HG02798 (cell line): ENCODE data around the gene PAX8.
"Not testable (repeated sequence)": the region's sequence is repeated elsewhere in the genome, so short reads cannot be mapped to it uniquely, and the experiment has no call there.

Experiments
- ATAC-seq: cut with Tn5 transposase; IDR thresholded peaks from one replicate; pipeline ENCODE4 v1.9.1; 2021; ENCODE audit warnings: mild to moderate bottlenecking; ENCODE audit not compliant: unreplicated experiment, poor library complexity

The PAX8 gene

DNA sequence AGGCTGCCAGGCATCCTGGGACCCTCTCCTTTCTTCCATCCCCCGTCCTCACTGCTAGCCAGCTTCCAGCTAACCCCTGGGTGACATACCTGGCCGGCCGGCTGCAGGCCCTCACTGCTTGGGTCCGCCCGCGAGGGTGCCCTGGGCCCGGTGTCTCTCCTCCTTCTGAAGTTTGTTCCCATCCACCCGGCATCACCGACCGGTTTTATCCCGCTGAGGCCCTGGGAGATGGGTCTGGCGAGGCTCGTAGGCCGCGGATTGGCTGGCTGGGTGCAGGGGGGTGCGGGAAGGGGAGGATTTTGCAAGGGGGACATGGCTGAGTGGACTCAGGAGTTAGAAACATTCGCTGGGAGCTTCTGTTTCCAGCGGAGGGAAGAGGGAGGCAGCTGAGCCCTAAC lies at the start of gene PAX8:
PAX8 (minus strand) TSS at position 180 of the 398 bp plus-strand sequence. CDS start 527 bp downstream, outside the sequence.
- no peak for ATAC-seq

DNA sequence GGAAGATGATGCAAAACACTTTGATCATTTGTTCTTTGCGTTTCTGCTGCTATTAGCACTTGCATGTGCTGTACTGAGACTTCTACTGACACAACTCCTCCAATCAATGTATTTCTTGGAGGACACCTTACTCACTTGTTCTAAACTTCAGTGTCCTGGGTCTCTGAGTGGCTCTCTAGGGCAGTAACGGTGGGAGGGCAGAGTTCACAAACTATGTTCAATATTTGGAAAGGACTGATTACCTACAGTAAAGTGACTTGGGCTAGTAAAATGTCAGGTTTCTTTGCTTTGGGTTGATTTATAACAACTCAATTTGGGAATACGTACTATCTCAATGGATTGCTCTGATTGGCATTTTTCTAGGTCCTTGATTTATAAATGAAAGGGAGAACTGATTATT lies 49.3 kb upstream of the PAX8 start:
- ATAC-seq, result no peak

DNA sequence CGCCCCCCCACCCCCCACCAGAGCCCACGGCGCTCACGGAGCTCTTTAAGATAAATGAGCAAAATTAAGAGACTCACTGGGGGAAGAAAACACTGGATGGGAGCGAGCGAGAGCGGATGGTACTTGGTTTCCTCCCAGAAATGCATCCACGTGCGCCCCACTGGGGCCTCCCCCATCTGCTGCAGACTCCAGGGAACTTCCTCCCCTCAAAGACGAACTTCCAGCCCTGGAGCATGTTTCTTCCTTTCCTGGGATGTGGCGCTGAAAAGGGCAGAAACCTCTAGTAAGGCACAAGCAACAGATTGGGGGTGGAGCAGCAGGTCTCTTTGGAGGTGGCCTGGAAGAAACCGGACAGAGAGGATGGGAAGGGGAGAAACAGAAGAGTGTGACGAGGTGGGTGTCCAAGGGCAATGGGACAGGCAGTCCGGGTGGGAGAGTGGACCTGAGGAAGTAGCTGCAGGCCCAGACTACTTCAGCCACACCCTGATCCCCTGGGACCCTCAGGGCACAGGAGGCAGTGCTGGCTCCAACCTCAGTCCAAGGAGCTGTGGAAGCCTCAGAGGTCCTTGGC lies 46.5 kb upstream of the PAX8 start:
- ATAC-seq, result not testable (repeated sequence)

DNA sequence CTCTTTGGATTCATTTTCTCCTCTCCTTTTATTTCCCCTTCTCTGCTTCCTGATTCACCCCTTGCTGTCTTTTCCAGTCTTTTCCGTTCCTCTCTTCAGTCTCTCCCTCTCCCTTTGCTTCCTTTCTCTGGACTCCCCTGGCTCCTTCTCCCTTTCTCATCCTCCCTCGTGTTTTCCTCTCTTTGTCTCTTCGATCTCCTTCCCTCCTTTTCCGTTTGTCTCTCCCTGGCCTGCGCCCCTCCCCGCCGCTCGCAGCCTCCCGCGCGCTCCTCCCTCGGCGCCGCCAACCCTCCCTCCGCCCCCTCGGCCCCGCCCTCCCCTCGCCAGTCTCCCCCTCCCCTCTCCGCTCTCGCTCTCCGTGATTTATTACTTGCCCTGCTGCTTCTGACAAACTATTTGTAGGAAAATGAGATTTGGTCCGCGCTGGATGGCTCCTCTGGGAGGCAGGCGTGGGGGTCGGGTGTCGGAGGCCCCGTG lies 46.0 kb upstream of the PAX8 start:
- no peak for ATAC-seq

DNA sequence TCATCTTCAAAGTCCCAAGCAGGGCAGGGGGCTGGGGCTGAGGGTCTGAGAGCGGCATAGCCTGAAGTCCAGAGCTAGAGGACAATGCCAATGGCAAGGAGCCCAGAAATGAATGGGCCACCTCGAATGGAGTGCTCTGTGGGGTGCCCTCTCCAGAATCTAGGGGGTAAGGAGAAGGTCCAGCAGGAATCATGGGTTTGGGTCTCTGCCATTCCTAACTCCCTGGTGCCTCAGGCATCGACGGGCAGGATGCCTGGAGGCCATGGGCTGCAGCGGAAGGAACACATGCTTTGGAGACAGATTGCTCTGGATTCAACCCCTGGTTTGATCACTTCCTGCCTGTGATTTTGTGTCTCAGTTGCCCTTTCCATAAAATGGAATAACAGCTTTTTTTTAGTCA lies 44.4 kb upstream of the PAX8 start:
- ATAC-seq, result not testable (repeated sequence)

GRCh38 chr2:113320106-113320505 lies 41.4 kb upstream of the PAX8 start:
- ATAC-seq, result not testable (repeated sequence)

DNA sequence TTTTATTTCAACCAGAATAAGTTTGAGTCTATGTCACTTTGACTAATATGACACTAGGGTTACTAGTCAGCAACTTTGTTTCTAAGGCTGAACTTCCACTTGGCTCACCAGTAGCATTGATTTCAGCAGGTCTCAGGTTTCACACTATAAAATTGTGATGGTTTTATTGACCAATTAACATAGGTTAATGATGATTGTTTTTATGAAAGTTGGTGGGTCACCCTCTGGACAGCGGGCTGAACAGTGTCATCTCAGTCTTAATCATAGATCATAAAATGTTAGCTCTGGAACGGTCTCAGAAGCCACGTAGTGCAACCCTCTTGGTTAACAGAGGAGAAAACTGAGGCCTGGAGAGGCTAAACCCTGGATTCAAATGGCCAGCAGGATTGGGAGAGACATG lies 40.2 kb upstream of the PAX8 start:
- not testable (repeated sequence) for ATAC-seq

DNA sequence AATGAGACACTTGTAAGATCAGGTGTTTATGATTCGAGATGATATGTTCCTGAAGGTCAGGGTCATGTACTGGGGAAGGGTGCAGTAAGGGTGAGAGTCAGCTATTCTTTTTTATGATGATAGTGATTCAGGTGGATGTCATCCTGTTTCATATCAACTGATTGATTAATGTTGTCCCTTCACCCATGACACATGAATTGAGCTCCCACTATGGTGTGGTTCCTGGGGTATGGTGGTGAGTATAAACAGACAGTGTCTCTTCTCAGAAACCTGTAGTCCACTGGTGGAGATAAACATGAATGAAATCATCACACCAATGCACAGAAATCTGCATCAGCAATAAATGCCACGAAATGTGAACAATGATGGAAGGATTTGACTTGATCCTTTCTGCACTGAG lies 37.4 kb upstream of the PAX8 start:
- ATAC-seq, result no peak

DNA sequence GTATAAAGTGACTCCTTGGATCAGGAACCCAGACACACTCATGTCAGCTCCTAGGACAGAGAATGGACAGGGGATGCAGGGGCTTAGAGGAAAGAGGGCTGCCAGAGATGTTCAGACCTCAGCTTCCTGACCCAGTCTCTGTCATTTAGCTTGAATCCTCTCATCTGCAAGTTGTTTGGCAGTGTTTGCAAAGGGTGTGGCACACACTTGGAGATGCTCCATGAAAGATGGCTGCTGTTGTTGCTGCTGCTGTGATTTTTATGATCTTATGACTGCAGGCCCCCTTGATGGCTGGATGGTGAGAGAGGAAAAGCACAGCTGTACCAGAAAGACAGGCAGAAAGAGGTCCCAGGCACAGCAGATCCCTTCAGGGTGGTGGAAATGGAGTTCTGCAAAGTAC lies 35.9 kb upstream of the PAX8 start:
- ATAC-seq, result not testable (repeated sequence)

GRCh38 chr2:113314176-113314575 lies 35.5 kb upstream of the PAX8 start:
- not testable (repeated sequence) for ATAC-seq

GRCh38 chr2:113311781-113312180 lies 33.1 kb upstream of the PAX8 start:
- not testable (repeated sequence) for ATAC-seq

- ATAC-seq, result not testable (repeated sequence)
Observed at GRCh38 chr2:113311191-113311590, 32.5 kb upstream of the PAX8 start.

DNA sequence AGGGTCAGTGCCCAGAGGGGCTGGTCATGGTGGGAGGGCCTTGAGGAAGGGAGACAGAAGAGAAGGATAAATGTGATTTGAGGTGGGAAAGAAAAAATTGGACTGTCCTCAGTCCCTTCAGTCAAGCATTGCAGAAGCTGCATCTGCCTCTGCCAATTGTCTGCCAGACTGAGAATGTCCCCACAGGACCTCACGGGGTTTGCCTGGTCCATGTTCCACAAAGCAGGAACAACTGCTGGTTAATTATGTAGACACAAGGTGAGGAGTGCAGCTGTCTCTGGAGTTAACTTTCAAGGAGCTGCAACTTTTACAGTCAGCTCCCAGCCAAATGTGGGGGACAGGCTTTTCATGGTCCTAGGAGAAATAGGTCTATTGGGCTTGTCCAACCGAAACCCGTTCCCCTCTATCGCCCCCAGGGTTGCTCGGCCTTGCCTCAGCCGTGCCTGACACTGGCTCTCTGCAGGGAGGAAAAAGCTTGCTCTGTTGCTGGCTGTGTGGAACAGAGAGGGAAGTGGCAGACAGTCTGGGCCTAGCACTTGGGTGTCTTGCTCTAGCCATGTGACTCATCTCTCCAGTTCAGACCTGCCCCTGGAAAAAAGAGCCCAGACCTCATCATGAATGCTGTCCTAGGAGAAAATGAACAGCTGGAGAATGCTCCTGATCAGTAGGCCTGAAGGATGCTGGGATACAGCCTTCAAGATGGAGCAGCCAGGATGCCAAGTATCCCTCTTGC lies 31.1 kb upstream of the PAX8 start:
- ATAC-seq, result no peak

DNA sequence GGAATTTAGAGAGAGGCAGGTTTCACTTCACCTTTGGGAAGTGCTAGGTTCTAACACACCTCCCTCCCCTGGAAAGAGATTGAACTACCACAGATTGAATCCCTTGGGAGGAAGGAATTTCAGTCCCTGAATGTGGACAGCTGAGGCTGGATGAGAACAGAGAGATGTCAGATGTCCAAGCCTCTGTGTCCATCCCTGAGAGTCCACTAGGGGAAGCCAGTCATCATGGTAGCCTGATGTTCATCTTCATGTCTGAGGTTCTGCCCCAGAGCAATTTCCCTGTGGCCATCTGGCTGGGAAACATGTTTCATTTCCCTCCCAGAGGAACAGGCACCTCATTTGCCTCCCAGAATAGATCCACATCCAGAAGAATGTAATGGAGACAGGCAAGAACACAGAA lies 30.1 kb upstream of the PAX8 start:
- ATAC-seq, result not testable (repeated sequence)

DNA sequence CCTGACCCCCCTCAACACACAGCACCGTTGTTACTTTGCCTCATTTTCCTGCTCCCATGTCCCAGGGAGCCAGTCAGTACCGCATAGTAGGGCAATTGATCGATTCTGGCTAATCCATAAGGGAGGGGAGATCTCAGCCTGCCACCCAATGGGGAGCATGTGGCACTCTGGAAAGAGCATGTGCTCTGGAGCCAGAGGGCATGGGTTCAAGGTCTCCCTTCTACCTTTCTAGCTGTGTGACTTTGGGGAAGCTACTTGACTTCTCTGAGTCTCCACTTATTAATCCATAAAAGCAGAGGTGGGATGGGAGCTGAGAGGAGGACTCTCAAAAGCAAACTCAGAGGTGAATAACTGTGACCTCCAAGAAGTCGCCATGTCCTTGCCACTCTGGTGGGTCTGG lies 27.5 kb upstream of the PAX8 start:
- ATAC-seq, result not testable (repeated sequence)

DNA sequence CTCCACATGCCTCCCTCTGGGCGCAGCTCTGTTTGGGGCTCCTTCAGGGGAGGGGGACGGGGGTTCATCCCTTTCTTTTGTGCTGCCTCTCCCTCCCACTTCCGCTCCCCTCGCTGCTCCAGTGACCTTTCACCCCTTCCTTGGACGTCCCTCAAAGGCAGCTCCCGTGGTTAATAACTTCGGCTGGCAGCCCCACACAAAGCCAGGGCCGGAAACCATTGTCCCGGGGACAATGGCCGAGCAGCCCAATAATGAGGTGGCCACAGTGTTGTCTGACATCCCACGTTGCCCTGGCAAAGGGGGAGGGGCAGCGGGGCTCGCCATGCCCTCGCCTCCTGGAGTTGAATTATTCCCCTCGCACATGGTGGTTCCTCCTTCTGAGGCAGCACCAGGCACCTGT lies 27.0 kb upstream of the PAX8 start:
- ATAC-seq, result not testable (repeated sequence)

DNA sequence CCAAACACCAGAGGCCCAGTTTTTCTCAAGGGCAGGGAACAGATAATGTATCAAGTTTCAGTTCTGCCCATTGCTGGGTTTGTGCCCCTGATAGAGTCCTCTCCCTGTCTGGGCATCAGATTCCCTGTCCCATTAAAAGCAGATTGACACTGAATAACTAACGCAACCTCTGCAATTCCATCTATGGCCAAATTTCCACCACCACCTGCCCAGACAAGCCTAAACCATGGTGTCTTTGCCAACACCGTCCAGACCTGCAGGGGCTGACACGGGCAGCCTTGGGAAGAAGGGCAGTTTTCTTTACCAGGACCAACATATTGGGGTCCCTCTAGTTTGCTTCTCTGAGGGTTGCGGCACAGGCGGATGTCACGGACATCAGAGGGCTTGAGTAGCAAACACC lies 26.4 kb upstream of the PAX8 start:
- no peak for ATAC-seq

GRCh38 chr2:113304702-113305101 lies 26.0 kb upstream of the PAX8 start:
- no peak for ATAC-seq

- not testable (repeated sequence) for ATAC-seq
Observed at GRCh38 chr2:113302216-113302980, 23.7 kb upstream of the PAX8 start.

DNA sequence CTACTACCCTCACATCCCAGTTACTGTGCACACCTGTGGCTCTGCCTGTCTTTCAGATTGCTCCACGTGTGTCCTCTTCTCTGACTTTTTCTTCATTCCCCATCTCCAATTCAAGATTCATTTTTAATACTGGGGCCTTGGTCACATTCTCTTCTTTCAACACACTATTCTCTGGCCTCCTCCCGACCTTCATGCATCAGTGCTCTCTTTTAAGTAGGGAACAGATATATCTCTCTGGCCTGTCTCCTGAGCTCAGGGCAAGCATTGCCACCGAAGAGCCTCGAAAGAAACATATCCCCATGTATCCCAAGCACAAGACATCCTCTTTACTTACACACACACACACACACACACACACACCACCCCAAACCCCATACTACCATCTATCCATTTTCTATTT lies 21.6 kb upstream of the PAX8 start:
- ATAC-seq, result no peak

DNA sequence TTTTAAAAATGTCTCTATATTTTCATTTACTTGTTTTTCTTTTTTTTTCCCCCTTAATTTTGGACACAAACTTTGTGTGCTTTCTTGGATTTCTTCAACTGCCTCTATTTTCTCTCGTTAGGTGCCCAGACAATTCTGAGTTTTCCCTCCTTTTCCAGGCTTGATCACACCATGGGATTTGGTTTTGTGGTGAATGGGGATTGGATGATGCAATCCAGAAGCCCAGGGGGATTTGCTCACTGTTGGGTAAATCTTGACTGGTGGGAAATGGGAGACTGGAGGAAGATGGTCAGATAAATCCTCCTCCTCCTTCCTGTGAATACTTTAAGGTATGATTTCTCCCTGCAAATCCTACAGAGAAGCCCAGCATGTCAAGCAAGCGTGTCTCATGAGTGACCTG lies 19.5 kb upstream of the PAX8 start:
- ATAC-seq, result no peak
